ENCODE data around the gene IFT80.

- TF ChIP-seq CTCF (IDR thresholded peaks at IDR 0.05) = no peak
- TF ChIP-seq POLR2A (IDR thresholded peaks at IDR 0.05) = no peak
Observed at GRCh38 chr3:160287666-160288065, 111.4 kb downstream of the IFT80 start.
